K562 (cell line): ENCODE measurements around the gene CPB1. TPM values are rescaled to one million over a fixed set of nuclear protein-coding genes. Genes with fewer than 3 reads are reported as not detected.

Experiments used
- ATAC-seq: fragments of 200-7000 bp; cut with Tn5 transposase; 3 replicates; pipeline ENCODE4 v1.9.1; 2020; ENCODE audit warnings: moderate library complexity
- BruUV-seq: library from RNA; stranded (reverse); fragments of 400-500 nt; replicated peaks from 2 replicates; lab custom pipeline; 2021; lab: Mats Ljungman, UMichigan
- CTCF ChIA-PET: fragments of 300-600 bp; formaldehyde crosslinking; extraction: SDS; loops from one replicate; lab custom pipeline; 2021; ENCODE audit warnings: low intra/inter-chr PET ratio; lab: Yijun Ruan, JAX
- POLR2A ChIA-PET: fragments of 300-600, 350-650 bp; sonication (Branson Sonifier 250); formaldehyde crosslinking; extraction: SDS; loops from one replicate; lab custom pipeline; 2021; ENCODE audit warnings: antibody characterized with exemption, inconsistent platforms; lab: Yijun Ruan, JAX
- DNase-seq, 4 experiments: peaks; one replicate each; pipeline versions ENCODE4 v3.0.0 to v3.0.0-alpha.2; 2011 to 2018; ENCODE audit warnings: low spot score in 3 of 4, mixed read lengths in 3 of 4; ENCODE audit errors: extremely low read depth in 1 of 4
- FAIRE-seq: peaks from 2 replicates; lab custom pipeline; 2011; peaks lifted over from hg19 to GRCh38; lab: Jason Lieb, UNC
- H2AFZ ChIP-seq: 2 replicates; pipeline ENCODE4 v1.6.0; 2011; ENCODE audit warnings: low read depth, low read length, control low read depth, inconsistent platforms
- H3K27ac ChIP-seq: fragments of 200-600 bp; 3 replicates; pipeline ENCODE4 v1.8.0; 2011; ENCODE audit warnings: low read depth, mild to moderate bottlenecking, control low read depth, inconsistent platforms, low read length, moderate library complexity, mixed read lengths; ENCODE audit errors: extremely low read depth
- H3K27me3 ChIP-seq, 2 experiments: fragments of 300-600 bp in 1 of 2; 2 replicates in 1 of 2; 3 replicates in 1 of 2; pipeline versions ENCODE4 v1.6.0 to v1.8.0; 2011; ENCODE audit warnings: inconsistent platforms in 2 of 2, low read length in 2 of 2, mild to moderate bottlenecking in 1 of 2, mixed read lengths in 1 of 2, moderate library complexity in 1 of 2; ENCODE audit not compliant: control insufficient read depth in 2 of 2, insufficient read depth in 2 of 2
- H3K36me3 ChIP-seq: fragments of 300-600 bp; 3 replicates; pipeline ENCODE4 v1.8.0; 2011; ENCODE audit warnings: mild to moderate bottlenecking, low read length, inconsistent platforms; ENCODE audit not compliant: control insufficient read depth, insufficient read depth
- H3K4me1 ChIP-seq, 2 experiments: fragments of 200-600 bp in 1 of 2; replicated peaks in 1 of 2; 2 replicates in 1 of 2; 3 replicates in 1 of 2; pipeline versions ENCODE4 v1.5.1 to v1.8.0; 2011; ENCODE audit warnings: inconsistent platforms in 2 of 2, low read length in 2 of 2, mild to moderate bottlenecking in 1 of 2, mixed read lengths in 1 of 2, moderate library complexity in 1 of 2; ENCODE audit not compliant: control insufficient read depth in 2 of 2, insufficient read depth in 2 of 2
- H3K4me2 ChIP-seq: 2 replicates; pipeline ENCODE4 v1.6.1; 2011; ENCODE audit warnings: low read length, control low read depth, inconsistent platforms, mixed read lengths; ENCODE audit not compliant: insufficient read depth
- H3K4me3 ChIP-seq: fragments of 200-600 bp; sonication (generic), shearing (Covaris generic); 2 replicates; pipeline ENCODE4 v1.5.1; 2016; ENCODE audit warnings: control low read depth, inconsistent platforms
- H3K79me2 ChIP-seq: fragments of 200-600 bp; 3 replicates; pipeline ENCODE4 v1.8.0; 2011; ENCODE audit warnings: low read length, inconsistent platforms; ENCODE audit not compliant: control insufficient read depth, insufficient read depth
- H3K9ac ChIP-seq, 2 experiments: 2 replicates each; pipeline versions ENCODE4 v1.6.0 to v1.6.1; 2011; ENCODE audit warnings: low read depth in 2 of 2, low read length in 2 of 2, control low read depth in 1 of 2, inconsistent platforms in 1 of 2, mild to moderate bottlenecking in 1 of 2, mixed read lengths in 1 of 2; ENCODE audit not compliant: insufficient read depth in 1 of 2
- H3K9me1 ChIP-seq: one replicate; pipeline ENCODE4 v1.6.0; 2011; ENCODE audit warnings: inconsistent platforms, mild to moderate bottlenecking, low read length, moderate library complexity; ENCODE audit not compliant: control insufficient read depth, insufficient read depth
- H3K9me3 ChIP-seq: replicated peaks from 2 replicates; pipeline ENCODE4 v1.5.1; 2011; ENCODE audit warnings: low read depth, low read length, inconsistent platforms; ENCODE audit not compliant: control insufficient read depth, insufficient read depth
- H4K20me1 ChIP-seq: replicated peaks from 2 replicates; pipeline ENCODE4 v1.6.1; 2011; ENCODE audit warnings: low read length, inconsistent platforms, mixed read lengths; ENCODE audit not compliant: control insufficient read depth, insufficient read depth
- CC2D1A ChIP-seq: fragments of 450-650 bp; IDR thresholded peaks from 2 replicates; pipeline ENCODE4 v1.6.1; 2017; ENCODE audit warnings: mild to moderate bottlenecking
- FOXK2 ChIP-seq, 2 experiments: fragments of 450-650 bp; IDR thresholded peaks in 1 of 2; conservative IDR thresholded peaks in 1 of 2; 2 replicates each; pipeline ENCODE4 v1.6.1; 2016; ENCODE audit warnings: low read depth in 2 of 2, mild to moderate bottlenecking in 1 of 2
- HDAC1 ChIP-seq, 2 experiments: fragments of 450-650 bp; IDR thresholded peaks; 2 replicates each; pipeline ENCODE4 v1.6.1; 2016 to 2017; ENCODE audit warnings: inconsistent platforms in 1 of 2, mild to moderate bottlenecking in 1 of 2, moderate library complexity in 1 of 2
- MAFK ChIP-seq: IDR thresholded peaks from 2 replicates; pipeline ENCODE4 v1.6.1; 2011; ENCODE audit warnings: low read length, improper control_type of control experiment
- MAZ ChIP-seq, 2 experiments: fragments of 450-650 bp in 1 of 2; sonication (generic) in 1 of 2; formaldehyde crosslinking; IDR thresholded peaks in 1 of 2; conservative IDR thresholded peaks in 1 of 2; 2 replicates each; pipeline versions ENCODE4 v1.4.0 to v1.5.0; 2020; ENCODE audit warnings: mild to moderate bottlenecking in 1 of 2, missing genetic modification reagents in 1 of 2
- MTA2 ChIP-seq: fragments of 450-650 bp; IDR thresholded peaks from 2 replicates; pipeline ENCODE4 v1.6.1; 2016; ENCODE audit warnings: low read depth
- NRF1 ChIP-seq, 2 experiments: fragments of 450-650 bp; IDR thresholded peaks in 1 of 2; conservative IDR thresholded peaks in 1 of 2; 2 replicates each; pipeline ENCODE4 v1.6.1; 2014; ENCODE audit warnings: mild to moderate bottlenecking in 2 of 2
- PML ChIP-seq: IDR thresholded peaks from 2 replicates; pipeline ENCODE4 v1.6.1; 2012; ENCODE audit warnings: low read length, inconsistent platforms
- POLR3G ChIP-seq: IDR thresholded peaks from 2 replicates; pipeline ENCODE4 v1.6.1; 2011; ENCODE audit not compliant: insufficient read length, insufficient replicate concordance; ENCODE audit errors: extremely low read depth
- ZBTB7A ChIP-seq: IDR thresholded peaks from 2 replicates; pipeline ENCODE4 v1.6.1; 2011; ENCODE audit warnings: low read depth, mild to moderate bottlenecking, low read length, moderate library complexity, borderline replicate concordance; ENCODE audit not compliant: control insufficient read depth
- ZNF316 ChIP-seq: fragments of 450-650 bp; IDR thresholded peaks from 2 replicates; pipeline ENCODE4 v1.6.1; 2016
- ZNF561 ChIP-seq: fragments of 450-650 bp; formaldehyde crosslinking; conservative IDR thresholded peaks from 2 replicates; pipeline ENCODE4 v1.4.0; 2020; ENCODE audit warnings: mild to moderate bottlenecking, moderate library complexity
- WGBS: fragments of 100-300 bp; shearing (Covaris generic); methylation state at CpG from one replicate; pipeline ENCODE4 v1.1.6; 2016; ENCODE audit warnings: low coverage, mixed read lengths; ENCODE audit not compliant: insufficient coverage; ENCODE audit errors: missing lambda C conversion rate; 5-methylcytosine and 5-hydroxymethylcytosine counted together
- in situ Hi-C: fragments of 300-500 bp; cut with MboI; formaldehyde crosslinking; loops from 4 replicates; pipeline ENCODE4 v1.15.0; 2018; ENCODE audit warnings: inconsistent platforms, mixed read lengths
- intact Hi-C: fragments of 100-400 bp; cut with micrococcal nuclease; formaldehyde crosslinking; loops from 2 replicates; pipeline ENCODE4 v1.14.2; 2022
- polyA plus RNA-seq, 8 experiments: library from polyadenylated mRNA; depleted of rRNA in 4 of 8; stranded (reverse) in 5 of 8; unstranded in 3 of 8; fragments of >200 nt; fragmentation: Nextera tagmentation in 2 of 8; fragmentation: Illumina TruSeq in 1 of 8; extraction: Ambion mirVana in 2 of 8; extraction: Trizol in 1 of 8; gene quantifications; 2 replicates each; pipeline versions ENCODE4 v1.2.1 to v1.2.3, GENCODE V29; 2011 to 2014; ENCODE audit warnings: inconsistent platforms in 1 of 8, missing spikeins in 1 of 8
- total RNA-seq, 7 experiments: library from RNA; depleted of rRNA in 6 of 7; stranded (reverse); fragments of >200 nt in 6 of 7; fragmentation: Illumina TruSeq in 2 of 7; extraction: Trizol in 2 of 7; gene quantifications; 2 replicates each; pipeline versions ENCODE4 v1.2.1 to v1.2.3, GENCODE V29; 2011 to 2021; ENCODE audit warnings: low replicate concordance in 1 of 7
- TF ChIP-seq, protein P1 (sequence below): IDR thresholded peaks from 2 replicates; pipeline ENCODE4 v1.6.1; 2011; ENCODE audit warnings: borderline replicate concordance, low read depth, mild to moderate bottlenecking, moderate library complexity, low read length; ENCODE audit not compliant: insufficient read depth, poor library complexity, severe bottlenecking
- TF ChIP-seq, protein P2 (sequence below): fragments of 200-800 bp; sonication (Bioruptor generic); IDR thresholded peaks from 2 replicates; pipeline ENCODE4 v1.6.1; 2017; ENCODE audit warnings: missing genetic modification characterization, missing compliant biosample characterization

The CPB1 gene
- total and polyA plus RNA-seq, 9 of the 15 experiments (the other 6 are each of a cell fraction or from before 2014, with no cell fraction given): 3.7 TPM; not detected in 8

DNA sequence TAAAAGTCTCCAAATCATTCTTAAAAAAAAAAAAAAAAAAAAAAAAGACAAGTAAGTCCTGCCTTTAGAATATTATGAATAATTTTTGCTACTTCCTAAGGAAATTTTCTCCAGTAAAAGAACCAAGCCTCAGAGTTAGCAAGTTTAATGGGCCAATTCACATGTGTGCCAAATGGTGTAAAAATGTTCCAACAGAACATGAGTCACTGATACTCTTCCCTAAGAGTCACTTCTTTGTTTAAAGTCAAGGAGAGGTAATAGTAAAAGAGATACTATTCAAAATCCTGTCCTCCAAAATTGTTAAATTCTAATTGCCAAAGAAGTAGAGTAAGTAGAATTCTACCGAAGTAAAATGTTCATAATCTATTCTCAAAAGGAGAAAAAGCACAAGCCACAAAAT is 19.7 kb downstream of the CPB1 start:
- intact Hi-C loops (no loop called here), in situ Hi-C loops (no loop called here)
- Histone ChIP-seq H3K79me2 (no peaks in the 10 kb centered on the region), H3K9me3 (no peaks in the 10 kb centered on the region), H3K4me1 (no peaks in the 10 kb centered on the region), H3K27ac (no peak overlapping the region), H4K20me1 (no peaks in the 10 kb centered on the region), H3K9ac (no peak overlapping the region), H3K36me3 (no peaks in the 10 kb centered on the region), H3K27me3 (no peaks in the 10 kb centered on the region), H3K9me1 (no peaks in the 10 kb centered on the region), H2AFZ (no peak overlapping the region), H3K4me2 (no peak overlapping the region), H3K4me3 (no peak overlapping the region)
- ChIA-PET POLR2A (no interaction called here), CTCF (no interaction called here)
- 0% methylated on average over 1 of the region's 1 CpG for WGBS
- ATAC-seq: no peak
- FAIRE-seq: no peak
- no peak for DNase-seq
- TF ChIP-seq FOXK2 (conservative IDR thresholded peaks at IDR 0.05 in 1 of 2, IDR thresholded peaks at IDR 0.05 in 1 of 2; ENCODE audit: low read depth in 2 of 2) (no peak), CC2D1A (no peak), ZNF561 (no peak)
- BruUV-seq: no TSS peak

DNA sequence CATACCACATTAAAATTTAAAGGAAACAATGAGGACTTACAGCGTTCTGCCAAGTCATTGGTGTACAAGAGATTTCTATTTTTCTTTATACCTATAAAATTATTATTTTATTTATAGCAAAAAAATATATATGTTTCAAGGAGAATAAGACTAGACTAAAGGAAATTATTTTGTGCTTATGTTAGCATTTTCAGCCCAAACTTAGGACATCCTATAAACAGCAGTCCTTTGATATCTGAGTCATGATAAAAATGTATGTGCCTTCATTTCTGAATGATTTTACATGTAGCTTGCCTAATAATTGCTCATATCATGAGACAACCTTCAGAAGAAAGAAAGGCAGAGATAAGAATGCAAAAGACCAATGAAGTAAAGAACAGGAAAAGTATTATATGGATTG is 20.8 kb downstream of the CPB1 start:
- ATAC-seq (no peak), DNase-seq (no peak), FAIRE-seq (no peak)
- H3K9ac ChIP-seq: no peak overlapping the region
- no peak overlapping the region for H3K4me2 ChIP-seq
- ChIA-PET POLR2A (no interaction called here), CTCF (no interaction called here)
- H3K4me3 ChIP-seq: no peak overlapping the region
- no peaks in the 10 kb centered on the region for H3K79me2 ChIP-seq
- H3K27me3 ChIP-seq: no peaks in the 10 kb centered on the region
- H3K36me3 ChIP-seq: no peaks in the 10 kb centered on the region
- no peak overlapping the region for H2AFZ ChIP-seq
- intact Hi-C loops (no loop called here), in situ Hi-C loops (no loop called here)
- H3K9me3 ChIP-seq: no peaks in the 10 kb centered on the region
- WGBS: 0% methylated on average over 1 of the region's 1 CpG
- no TSS peak for BruUV-seq
- H3K27ac ChIP-seq: no peak overlapping the region
- H3K9me1 ChIP-seq: no peaks in the 10 kb centered on the region
- no peaks in the 10 kb centered on the region for H4K20me1 ChIP-seq
- no peaks in the 10 kb centered on the region for H3K4me1 ChIP-seq
- TF ChIP-seq ZBTB7A (no peak), MTA2 (no peak), HDAC1 (IDR thresholded peaks at IDR 0.05) (no peak), PML (no peak), MAFK (peak; percentile 10; the same call in 1 of the 2 replicates), POLR3G (no peak), NRF1 (conservative IDR thresholded peaks at IDR 0.05 in 1 of 2, IDR thresholded peaks at IDR 0.05 in 1 of 2) (no peak), MAZ (CRISPR knock-in tag; conservative IDR thresholded peaks at IDR 0.05 in 1 of 2, IDR thresholded peaks at IDR 0.05 in 1 of 2) (no peak), ZNF316 (0 out of 2 replicates have a peak, but pooled peaks have one; percentile 23)
- TF ChIP-seq, protein P1, sequence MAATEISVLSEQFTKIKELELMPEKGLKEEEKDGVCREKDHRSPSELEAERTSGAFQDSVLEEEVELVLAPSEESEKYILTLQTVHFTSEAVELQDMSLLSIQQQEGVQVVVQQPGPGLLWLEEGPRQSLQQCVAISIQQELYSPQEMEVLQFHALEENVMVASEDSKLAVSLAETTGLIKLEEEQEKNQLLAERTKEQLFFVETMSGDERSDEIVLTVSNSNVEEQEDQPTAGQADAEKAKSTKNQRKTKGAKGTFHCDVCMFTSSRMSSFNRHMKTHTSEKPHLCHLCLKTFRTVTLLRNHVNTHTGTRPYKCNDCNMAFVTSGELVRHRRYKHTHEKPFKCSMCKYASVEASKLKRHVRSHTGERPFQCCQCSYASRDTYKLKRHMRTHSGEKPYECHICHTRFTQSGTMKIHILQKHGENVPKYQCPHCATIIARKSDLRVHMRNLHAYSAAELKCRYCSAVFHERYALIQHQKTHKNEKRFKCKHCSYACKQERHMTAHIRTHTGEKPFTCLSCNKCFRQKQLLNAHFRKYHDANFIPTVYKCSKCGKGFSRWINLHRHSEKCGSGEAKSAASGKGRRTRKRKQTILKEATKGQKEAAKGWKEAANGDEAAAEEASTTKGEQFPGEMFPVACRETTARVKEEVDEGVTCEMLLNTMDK: no peak
- TF ChIP-seq, protein P2, sequence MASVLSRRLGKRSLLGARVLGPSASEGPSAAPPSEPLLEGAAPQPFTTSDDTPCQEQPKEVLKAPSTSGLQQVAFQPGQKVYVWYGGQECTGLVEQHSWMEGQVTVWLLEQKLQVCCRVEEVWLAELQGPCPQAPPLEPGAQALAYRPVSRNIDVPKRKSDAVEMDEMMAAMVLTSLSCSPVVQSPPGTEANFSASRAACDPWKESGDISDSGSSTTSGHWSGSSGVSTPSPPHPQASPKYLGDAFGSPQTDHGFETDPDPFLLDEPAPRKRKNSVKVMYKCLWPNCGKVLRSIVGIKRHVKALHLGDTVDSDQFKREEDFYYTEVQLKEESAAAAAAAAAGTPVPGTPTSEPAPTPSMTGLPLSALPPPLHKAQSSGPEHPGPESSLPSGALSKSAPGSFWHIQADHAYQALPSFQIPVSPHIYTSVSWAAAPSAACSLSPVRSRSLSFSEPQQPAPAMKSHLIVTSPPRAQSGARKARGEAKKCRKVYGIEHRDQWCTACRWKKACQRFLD (CRISPR knock-in tag): no peak
